Suprapubic skin (tissue), 4 donors: ENCODE results near the gene SOAT1.

Source experiments
- EP300 ChIP-seq: sonication (generic); formaldehyde crosslinking; IDR thresholded peaks from one replicate; pipeline ENCODE4 v1.6.1; 2017; ENCODE audit warnings: antibody characterized with exemption
- POLR2AphosphoS5 ChIP-seq, 3 donors: sonication (generic); formaldehyde crosslinking; IDR thresholded peaks; one replicate each; pipeline ENCODE4 v1.6.1; 2017; ENCODE audit warnings: antibody characterized with exemption in 3 of 3
- TF ChIP-seq, protein P1 (sequence below), 2 donors: fragments of 200-600 bp in 1 of 2; fragments of 450-650 bp in 1 of 2; sonication (generic) in 1 of 2; IDR thresholded peaks; one replicate each; pipeline ENCODE4 v1.5.1; 2016 to 2019; ENCODE audit warnings: antibody characterized with exemption in 2 of 2, mild to moderate bottlenecking in 1 of 2, moderate library complexity in 1 of 2

DNA sequence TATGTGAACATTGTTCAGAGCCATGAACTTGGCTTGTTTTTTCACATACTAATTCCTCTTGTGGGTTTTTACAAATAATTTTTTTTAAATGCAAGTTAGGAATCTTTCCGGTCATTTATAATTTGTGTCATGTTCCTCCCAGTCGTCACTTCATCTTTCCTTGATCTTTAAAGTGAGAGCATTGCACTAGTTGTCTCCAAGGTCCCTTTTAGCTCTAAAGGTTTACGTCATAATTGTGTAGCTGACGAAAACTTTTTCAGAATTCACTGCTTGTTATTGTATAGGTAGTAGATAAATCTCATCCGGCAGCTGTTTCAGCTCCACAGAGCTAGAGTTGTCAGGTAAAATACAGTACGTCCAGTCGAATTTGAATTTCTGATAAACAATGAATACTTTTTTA lies 33.6 kb downstream of the SOAT1 start:
- TF ChIP-seq, protein P1, sequence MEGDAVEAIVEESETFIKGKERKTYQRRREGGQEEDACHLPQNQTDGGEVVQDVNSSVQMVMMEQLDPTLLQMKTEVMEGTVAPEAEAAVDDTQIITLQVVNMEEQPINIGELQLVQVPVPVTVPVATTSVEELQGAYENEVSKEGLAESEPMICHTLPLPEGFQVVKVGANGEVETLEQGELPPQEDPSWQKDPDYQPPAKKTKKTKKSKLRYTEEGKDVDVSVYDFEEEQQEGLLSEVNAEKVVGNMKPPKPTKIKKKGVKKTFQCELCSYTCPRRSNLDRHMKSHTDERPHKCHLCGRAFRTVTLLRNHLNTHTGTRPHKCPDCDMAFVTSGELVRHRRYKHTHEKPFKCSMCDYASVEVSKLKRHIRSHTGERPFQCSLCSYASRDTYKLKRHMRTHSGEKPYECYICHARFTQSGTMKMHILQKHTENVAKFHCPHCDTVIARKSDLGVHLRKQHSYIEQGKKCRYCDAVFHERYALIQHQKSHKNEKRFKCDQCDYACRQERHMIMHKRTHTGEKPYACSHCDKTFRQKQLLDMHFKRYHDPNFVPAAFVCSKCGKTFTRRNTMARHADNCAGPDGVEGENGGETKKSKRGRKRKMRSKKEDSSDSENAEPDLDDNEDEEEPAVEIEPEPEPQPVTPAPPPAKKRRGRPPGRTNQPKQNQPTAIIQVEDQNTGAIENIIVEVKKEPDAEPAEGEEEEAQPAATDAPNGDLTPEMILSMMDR (IDR thresholded peaks at IDR 0.05), result no peak
- TF ChIP-seq POLR2AphosphoS5 (IDR thresholded peaks at IDR 0.05) (no peak), EP300 (no peak)
